SH-SY5Y (cell line): Measurements from ENCODE around the gene IFI6.

Source experiments
- GATA2 ChIP-seq: IDR thresholded peaks from 2 replicates; pipeline ENCODE4 v1.6.1; 2011; ENCODE audit warnings: mild to moderate bottlenecking, low read depth, low read length
- GATA3 ChIP-seq: IDR thresholded peaks from 2 replicates; pipeline ENCODE4 v1.6.1; 2011; ENCODE audit warnings: low read depth, mild to moderate bottlenecking, low read length, moderate library complexity

DNA sequence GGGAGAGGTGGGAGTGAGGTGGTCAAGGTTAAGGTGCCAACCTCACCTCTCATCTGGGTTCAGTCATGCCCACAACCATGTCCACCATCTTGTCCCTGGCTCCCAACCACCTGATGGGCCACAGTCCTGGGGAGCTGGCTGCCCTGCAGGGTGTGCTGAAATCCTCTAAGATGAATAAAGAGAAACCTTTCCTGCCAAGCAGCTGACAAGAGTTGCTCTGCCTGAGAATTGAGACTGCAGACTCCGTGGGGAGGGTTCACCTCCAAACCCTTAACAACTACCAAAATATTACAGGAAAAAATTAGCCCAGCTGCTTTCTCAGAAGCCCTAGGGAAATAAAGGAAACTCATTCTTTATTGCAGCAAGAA lies 21.8 kb downstream of the IFI6 start:
- TF ChIP-seq GATA3 (no peak), GATA2 (no peak)
